Measurements from ENCODE around the gene CTNNA1.
"Not testable (repeated sequence)": the region's sequence is repeated elsewhere in the genome, so short reads cannot be mapped to it uniquely, and the experiment has no call there.

The CTNNA1 gene

GRCh38 chr5:138752951-138753793 is at the start of gene CTNNA1:
TSS of gene CTNNA1 (plus strand) at chr5:138753425. CDS start at chr5:138781925, 28,500 bp downstream.
- no peaks in the 10 kb centered on the region for H3K27me3 ChIP-seq (ENCODE audit: control insufficient read depth, insufficient read depth, low read length)
- peak within 1 kb of the TSS; percentile 88 for H3K9ac ChIP-seq (ENCODE audit: low read length)

GRCh38 chr5:138703777-138704176 is 49.4 kb upstream of the CTNNA1 start:
- not testable (repeated sequence) for H3K4me3 ChIP-seq (ENCODE audit: low read length); H3K9ac ChIP-seq (ENCODE audit: low read length)

More at GRCh38 chr5:138752951-138753793, at the start of gene CTNNA1:
- H3K27ac ChIP-seq (ENCODE audit: low read depth, low read length): peak within 1 kb of the TSS; percentile 97
- peaks cover 9% of the 10 kb centered on the region for H3K4me1 ChIP-seq (ENCODE audit: control insufficient read depth, insufficient read depth, low read length)
- H3K36me3 ChIP-seq (ENCODE audit: control insufficient read depth, insufficient read depth, low read length): no peaks in the 10 kb centered on the region
- H3K4me3 ChIP-seq (ENCODE audit: low read length): peak within 1 kb of the TSS; percentile 87

GRCh38 chr5:138705007-138705406 is 48.2 kb upstream of the CTNNA1 start:
- Histone ChIP-seq H3K9ac (ENCODE audit: low read length) (no peak overlapping the region), H3K27ac (ENCODE audit: low read depth, low read length) (no peak overlapping the region), H3K4me1 (ENCODE audit: control insufficient read depth, insufficient read depth, low read length) (no peaks in the 10 kb centered on the region), H3K27me3 (ENCODE audit: control insufficient read depth, insufficient read depth, low read length) (no peaks in the 10 kb centered on the region), H3K4me3 (ENCODE audit: low read length) (no peak overlapping the region), H3K36me3 (ENCODE audit: control insufficient read depth, insufficient read depth, low read length) (no peaks in the 10 kb centered on the region)

More at GRCh38 chr5:138703777-138704176, 49.4 kb upstream of the CTNNA1 start:
- not testable (repeated sequence) for H3K36me3 ChIP-seq (ENCODE audit: control insufficient read depth, insufficient read depth, low read length); H3K4me1 ChIP-seq (ENCODE audit: control insufficient read depth, insufficient read depth, low read length); H3K27me3 ChIP-seq (ENCODE audit: control insufficient read depth, insufficient read depth, low read length); H3K27ac ChIP-seq (ENCODE audit: low read depth, low read length)

GRCh38 chr5:138705567-138705966 is 47.7 kb upstream of the CTNNA1 start:
- no peak overlapping the region for H3K27ac ChIP-seq (ENCODE audit: low read depth, low read length)
- H3K36me3 ChIP-seq (ENCODE audit: control insufficient read depth, insufficient read depth, low read length): no peaks in the 10 kb centered on the region
- no peaks in the 10 kb centered on the region for H3K4me1 ChIP-seq (ENCODE audit: control insufficient read depth, insufficient read depth, low read length)
- H3K4me3 ChIP-seq (ENCODE audit: low read length): no peak overlapping the region
- no peaks in the 10 kb centered on the region for H3K27me3 ChIP-seq (ENCODE audit: control insufficient read depth, insufficient read depth, low read length)
- no peak overlapping the region for H3K9ac ChIP-seq (ENCODE audit: low read length)

GRCh38 chr5:138706655-138707480 is 46.4 kb upstream of the CTNNA1 start:
- H3K36me3 ChIP-seq (ENCODE audit: control insufficient read depth, insufficient read depth, low read length): no peaks in the 10 kb centered on the region
- H3K27me3 ChIP-seq (ENCODE audit: control insufficient read depth, insufficient read depth, low read length): no peaks in the 10 kb centered on the region
- no peak overlapping the region for H3K4me3 ChIP-seq (ENCODE audit: low read length)
- H3K9ac ChIP-seq (ENCODE audit: low read length): no peak overlapping the region
- no peaks in the 10 kb centered on the region for H3K4me1 ChIP-seq (ENCODE audit: control insufficient read depth, insufficient read depth, low read length)
- H3K27ac ChIP-seq (ENCODE audit: low read depth, low read length): no peak overlapping the region

- Histone ChIP-seq H3K27me3 (ENCODE audit: control insufficient read depth, insufficient read depth, low read length) (no peaks in the 10 kb centered on the region), H3K27ac (ENCODE audit: low read depth, low read length) (no peak overlapping the region), H3K4me1 (ENCODE audit: control insufficient read depth, insufficient read depth, low read length) (no peaks in the 10 kb centered on the region), H3K4me3 (ENCODE audit: low read length) (no peak overlapping the region), H3K9ac (ENCODE audit: low read length) (no peak overlapping the region), H3K36me3 (ENCODE audit: control insufficient read depth, insufficient read depth, low read length) (no peaks in the 10 kb centered on the region)
Observed at GRCh38 chr5:138708791-138709190, 44.4 kb upstream of the CTNNA1 start.

- Histone ChIP-seq H3K4me3 (ENCODE audit: low read length) (no peak overlapping the region), H3K36me3 (ENCODE audit: control insufficient read depth, insufficient read depth, low read length) (no peaks in the 10 kb centered on the region), H3K27ac (ENCODE audit: low read depth, low read length) (no peak overlapping the region), H3K4me1 (ENCODE audit: control insufficient read depth, insufficient read depth, low read length) (no peaks in the 10 kb centered on the region), H3K9ac (ENCODE audit: low read length) (no peak overlapping the region), H3K27me3 (ENCODE audit: control insufficient read depth, insufficient read depth, low read length) (no peaks in the 10 kb centered on the region)
Observed at GRCh38 chr5:138709202-138709601, 44.0 kb upstream of the CTNNA1 start.

- H3K4me3 ChIP-seq (ENCODE audit: low read length): no peak overlapping the region
- H3K4me1 ChIP-seq (ENCODE audit: control insufficient read depth, insufficient read depth, low read length): no peaks in the 10 kb centered on the region
- no peak overlapping the region for H3K27ac ChIP-seq (ENCODE audit: low read depth, low read length)
- no peak overlapping the region for H3K9ac ChIP-seq (ENCODE audit: low read length)
- no peaks in the 10 kb centered on the region for H3K36me3 ChIP-seq (ENCODE audit: control insufficient read depth, insufficient read depth, low read length)
- H3K27me3 ChIP-seq (ENCODE audit: control insufficient read depth, insufficient read depth, low read length): no peaks in the 10 kb centered on the region
Observed at GRCh38 chr5:138711087-138711486, 42.1 kb upstream of the CTNNA1 start.

GRCh38 chr5:138711811-138712210 is 41.4 kb upstream of the CTNNA1 start:
- Histone ChIP-seq H3K36me3 (ENCODE audit: control insufficient read depth, insufficient read depth, low read length) (no peaks in the 10 kb centered on the region), H3K4me1 (ENCODE audit: control insufficient read depth, insufficient read depth, low read length) (no peaks in the 10 kb centered on the region), H3K4me3 (ENCODE audit: low read length) (no peak overlapping the region), H3K27me3 (ENCODE audit: control insufficient read depth, insufficient read depth, low read length) (no peaks in the 10 kb centered on the region), H3K27ac (ENCODE audit: low read depth, low read length) (no peak overlapping the region), H3K9ac (ENCODE audit: low read length) (no peak overlapping the region)

GRCh38 chr5:138712324-138712723 is 40.9 kb upstream of the CTNNA1 start:
- Histone ChIP-seq H3K9ac (ENCODE audit: low read length) (no peak overlapping the region), H3K27me3 (ENCODE audit: control insufficient read depth, insufficient read depth, low read length) (no peaks in the 10 kb centered on the region), H3K27ac (ENCODE audit: low read depth, low read length) (no peak overlapping the region), H3K4me1 (ENCODE audit: control insufficient read depth, insufficient read depth, low read length) (no peaks in the 10 kb centered on the region), H3K4me3 (ENCODE audit: low read length) (no peak overlapping the region), H3K36me3 (ENCODE audit: control insufficient read depth, insufficient read depth, low read length) (no peaks in the 10 kb centered on the region)

GRCh38 chr5:138712791-138713190 is 40.4 kb upstream of the CTNNA1 start:
- H3K36me3 ChIP-seq (ENCODE audit: control insufficient read depth, insufficient read depth, low read length): no peaks in the 10 kb centered on the region
- H3K9ac ChIP-seq (ENCODE audit: low read length): no peak overlapping the region
- H3K4me3 ChIP-seq (ENCODE audit: low read length): no peak overlapping the region
- H3K27ac ChIP-seq (ENCODE audit: low read depth, low read length): no peak overlapping the region
- H3K27me3 ChIP-seq (ENCODE audit: control insufficient read depth, insufficient read depth, low read length): no peaks in the 10 kb centered on the region
- H3K4me1 ChIP-seq (ENCODE audit: control insufficient read depth, insufficient read depth, low read length): no peaks in the 10 kb centered on the region

GRCh38 chr5:138713247-138713646 is 40.0 kb upstream of the CTNNA1 start:
- no peaks in the 10 kb centered on the region for H3K27me3 ChIP-seq (ENCODE audit: control insufficient read depth, insufficient read depth, low read length)
- H3K4me3 ChIP-seq (ENCODE audit: low read length): no peak overlapping the region
- no peaks in the 10 kb centered on the region for H3K4me1 ChIP-seq (ENCODE audit: control insufficient read depth, insufficient read depth, low read length)
- H3K36me3 ChIP-seq (ENCODE audit: control insufficient read depth, insufficient read depth, low read length): no peaks in the 10 kb centered on the region
- H3K9ac ChIP-seq (ENCODE audit: low read length): no peak overlapping the region
- no peak overlapping the region for H3K27ac ChIP-seq (ENCODE audit: low read depth, low read length)

Data from rectal smooth muscle tissue (tissue), 1 donor.